22Rv1 (cell line): ENCODE data around the gene MAP4.

Source experiments
- ZFX ChIP-seq: fragments of 450-650 bp; IDR thresholded peaks from 2 replicates; pipeline ENCODE4 v1.6.1; 2017; ENCODE audit warnings: antibody characterized with exemption, borderline replicate concordance
- TF ChIP-seq, protein P1 (sequence below): fragments of 450-650 bp; IDR thresholded peaks from 2 replicates; pipeline ENCODE4 v1.5.1; 2017; ENCODE audit warnings: mild to moderate bottlenecking

DNA sequence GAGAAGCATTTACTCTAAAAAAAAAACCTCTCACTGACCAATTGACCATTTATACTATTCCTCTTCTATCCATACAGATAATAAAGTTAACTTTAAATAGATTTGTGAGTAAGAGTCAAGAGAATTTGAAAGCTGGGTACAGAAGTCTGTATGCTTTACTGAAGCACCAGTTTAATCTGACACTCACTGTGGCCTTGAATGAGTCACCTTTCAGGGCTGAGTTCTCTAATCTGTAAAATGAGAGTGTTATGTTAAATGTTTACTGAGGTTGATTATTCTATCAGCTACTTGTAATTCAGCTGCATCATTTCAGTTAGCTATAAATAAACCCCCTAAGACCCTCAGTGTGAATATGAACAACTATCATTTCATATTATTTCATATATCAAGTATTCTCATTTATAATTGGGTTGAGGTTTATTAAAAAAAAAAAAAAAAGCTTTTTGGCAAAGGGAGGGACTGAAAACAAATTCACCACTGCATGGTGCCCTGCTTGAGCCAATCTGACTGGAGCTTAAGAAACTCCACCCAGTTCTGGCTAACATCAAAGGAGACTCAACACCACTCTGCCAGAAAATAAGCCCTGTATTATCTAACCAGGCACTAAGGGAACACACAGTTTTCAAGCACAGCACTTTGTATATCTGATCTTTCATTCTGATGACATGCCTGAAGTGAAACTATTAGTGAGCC, 2.8 kb downstream of the MAP4 start:
- TF ChIP-seq, protein P1, sequence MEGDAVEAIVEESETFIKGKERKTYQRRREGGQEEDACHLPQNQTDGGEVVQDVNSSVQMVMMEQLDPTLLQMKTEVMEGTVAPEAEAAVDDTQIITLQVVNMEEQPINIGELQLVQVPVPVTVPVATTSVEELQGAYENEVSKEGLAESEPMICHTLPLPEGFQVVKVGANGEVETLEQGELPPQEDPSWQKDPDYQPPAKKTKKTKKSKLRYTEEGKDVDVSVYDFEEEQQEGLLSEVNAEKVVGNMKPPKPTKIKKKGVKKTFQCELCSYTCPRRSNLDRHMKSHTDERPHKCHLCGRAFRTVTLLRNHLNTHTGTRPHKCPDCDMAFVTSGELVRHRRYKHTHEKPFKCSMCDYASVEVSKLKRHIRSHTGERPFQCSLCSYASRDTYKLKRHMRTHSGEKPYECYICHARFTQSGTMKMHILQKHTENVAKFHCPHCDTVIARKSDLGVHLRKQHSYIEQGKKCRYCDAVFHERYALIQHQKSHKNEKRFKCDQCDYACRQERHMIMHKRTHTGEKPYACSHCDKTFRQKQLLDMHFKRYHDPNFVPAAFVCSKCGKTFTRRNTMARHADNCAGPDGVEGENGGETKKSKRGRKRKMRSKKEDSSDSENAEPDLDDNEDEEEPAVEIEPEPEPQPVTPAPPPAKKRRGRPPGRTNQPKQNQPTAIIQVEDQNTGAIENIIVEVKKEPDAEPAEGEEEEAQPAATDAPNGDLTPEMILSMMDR = no peak
- TF ChIP-seq ZFX = no peak
